ENCODE data around the gene IFI44. TPM values are rescaled to one million over a fixed set of nuclear protein-coding genes. Genes with fewer than 3 reads are reported as not detected.
A peak's percentile ranks its signal among the peaks of the same experiment; 100 is the strongest.

IFI44 gene
- total RNA-seq, 2 experiments from 2014 or later: 67.4 to 70.0 TPM

DNA sequence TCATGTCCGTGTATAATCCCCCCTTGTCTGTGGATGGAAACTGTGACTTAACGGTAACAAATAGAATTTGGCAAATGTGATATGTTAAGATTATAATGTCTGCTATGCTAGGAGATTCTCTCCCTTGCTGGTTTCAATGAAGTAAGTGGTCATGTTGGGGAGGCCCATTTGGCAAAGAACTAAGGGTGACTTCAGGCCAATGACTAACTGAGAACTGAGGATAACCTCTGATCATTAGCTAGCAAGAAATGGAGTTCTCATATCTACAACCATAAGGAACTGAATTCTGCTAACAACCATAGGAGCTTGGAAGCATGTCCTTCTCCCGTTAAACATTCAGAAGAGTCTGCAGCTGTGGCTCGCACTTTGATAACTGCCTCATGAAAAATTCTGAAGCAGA, 27.1 kb upstream of the IFI44 start:
- no peaks in the 10 kb centered on the region for H3K27me3 ChIP-seq (ENCODE audit: control insufficient read depth in 1 of 2, insufficient read depth in 2 of 2, low read length in 2 of 2)
- Mint-ChIP-seq H3K4me1 (ENCODE audit: low read depth) (peaks cover 89% of the 10 kb centered on the region), H3K9me3 (no peaks in the 10 kb centered on the region), H3K27me3 (no peaks in the 10 kb centered on the region), H3K4me3 (peak overlapping the region; percentile 81), H3K27ac (peak overlapping the region; percentile 83), H3K36me3 (ENCODE audit: low read depth) (peaks cover 10% of the 10 kb centered on the region)
- no peak overlapping the region for H3K27ac ChIP-seq (ENCODE audit: low read depth in 1 of 2, low read length in 2 of 2)
- H3K4me3 ChIP-seq (ENCODE audit: low read length): peak overlapping the region; percentile 24
- POLR2A ChIA-PET: interaction anchor here (0.6 to 4.7 kb wide), 6 partner anchors 17 to 479 kb away, joined by 3 to 29 read pairs (median 4); partner anchors contain the start of gene IFI44
- no peaks in the 10 kb centered on the region for H3K36me3 ChIP-seq (ENCODE audit: insufficient read depth, low read length)
- TF ChIP-seq, protein P1, sequence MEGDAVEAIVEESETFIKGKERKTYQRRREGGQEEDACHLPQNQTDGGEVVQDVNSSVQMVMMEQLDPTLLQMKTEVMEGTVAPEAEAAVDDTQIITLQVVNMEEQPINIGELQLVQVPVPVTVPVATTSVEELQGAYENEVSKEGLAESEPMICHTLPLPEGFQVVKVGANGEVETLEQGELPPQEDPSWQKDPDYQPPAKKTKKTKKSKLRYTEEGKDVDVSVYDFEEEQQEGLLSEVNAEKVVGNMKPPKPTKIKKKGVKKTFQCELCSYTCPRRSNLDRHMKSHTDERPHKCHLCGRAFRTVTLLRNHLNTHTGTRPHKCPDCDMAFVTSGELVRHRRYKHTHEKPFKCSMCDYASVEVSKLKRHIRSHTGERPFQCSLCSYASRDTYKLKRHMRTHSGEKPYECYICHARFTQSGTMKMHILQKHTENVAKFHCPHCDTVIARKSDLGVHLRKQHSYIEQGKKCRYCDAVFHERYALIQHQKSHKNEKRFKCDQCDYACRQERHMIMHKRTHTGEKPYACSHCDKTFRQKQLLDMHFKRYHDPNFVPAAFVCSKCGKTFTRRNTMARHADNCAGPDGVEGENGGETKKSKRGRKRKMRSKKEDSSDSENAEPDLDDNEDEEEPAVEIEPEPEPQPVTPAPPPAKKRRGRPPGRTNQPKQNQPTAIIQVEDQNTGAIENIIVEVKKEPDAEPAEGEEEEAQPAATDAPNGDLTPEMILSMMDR (IDR thresholded peaks at IDR 0.05): no peak
- H3K4me1 ChIP-seq (ENCODE audit: insufficient read depth, low read length): peaks cover 23% of the 10 kb centered on the region
- no peaks in the 10 kb centered on the region for H3K9me3 ChIP-seq (ENCODE audit: control insufficient read depth in 1 of 2, insufficient read depth in 1 of 2, low read length in 2 of 2)
- CTCF ChIA-PET: interaction anchor here (0.6 kb wide), 1 partner anchor 23 kb away, joined by 3 read pairs; no protein-coding TSS in a partner anchor
- intact Hi-C loops (cut with DNase I, micrococcal nuclease): no loop called here
- DNase-seq (peak in 1 of 14 experiments; percentile 6), ATAC-seq (ENCODE audit: poor library complexity) (no peak)

DNA sequence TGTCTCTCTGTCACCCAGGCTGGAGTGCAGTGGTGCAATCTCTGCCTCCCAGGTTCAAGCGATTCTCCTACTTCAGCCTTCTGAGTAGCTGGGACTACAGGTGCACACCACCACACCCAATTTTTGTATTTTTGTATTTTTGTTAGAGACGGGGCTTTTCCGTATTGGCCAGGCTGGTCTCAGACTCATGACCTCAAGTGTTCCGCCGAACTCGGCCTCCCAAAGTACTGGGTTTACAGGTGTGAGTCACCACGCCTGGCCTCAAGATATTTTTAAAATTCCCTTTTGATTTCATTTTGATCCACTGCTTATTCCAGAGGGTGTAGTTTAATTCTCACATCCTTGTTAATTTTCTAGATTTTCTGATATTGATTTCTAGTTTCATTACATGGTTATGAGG, 25.6 kb upstream of the IFI44 start:
- peak overlapping the region; percentile 79 for H3K4me3 Mint-ChIP-seq
- H3K27ac Mint-ChIP-seq: peak overlapping the region; percentile 83
- intact Hi-C loops (cut with DNase I, micrococcal nuclease): no loop called here

DNA sequence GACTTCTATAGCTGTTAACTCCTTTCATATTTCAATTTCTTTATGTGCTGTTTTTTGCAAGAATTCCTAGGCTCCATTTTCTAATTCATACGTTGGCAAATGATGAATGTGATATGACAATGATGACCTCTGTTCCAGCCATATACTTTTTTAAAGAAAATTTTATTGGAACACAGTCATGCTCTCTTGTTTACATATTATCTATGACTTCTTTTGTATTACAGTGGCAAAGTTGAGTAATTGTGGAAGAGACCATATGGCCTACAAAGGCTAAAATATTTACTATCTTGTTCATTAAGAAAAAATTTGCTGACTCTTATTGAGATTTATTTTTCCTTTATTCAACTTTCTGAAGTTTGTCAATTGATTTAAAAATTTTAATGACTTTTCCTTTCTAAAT, 22.3 kb upstream of the IFI44 start:
- Histone ChIP-seq H3K27me3 (ENCODE audit: control insufficient read depth in 1 of 2, insufficient read depth in 2 of 2, low read length in 2 of 2) (no peaks in the 10 kb centered on the region), H3K27ac (ENCODE audit: low read depth in 1 of 2, low read length in 2 of 2) (no peak overlapping the region), H3K4me3 (ENCODE audit: low read length) (no peak overlapping the region), H3K4me1 (ENCODE audit: insufficient read depth, low read length) (peaks cover 8% of the 10 kb centered on the region), H3K36me3 (ENCODE audit: insufficient read depth, low read length) (no peaks in the 10 kb centered on the region), H3K9me3 (ENCODE audit: control insufficient read depth in 1 of 2, insufficient read depth in 1 of 2, low read length in 2 of 2) (no peaks in the 10 kb centered on the region)
- no peak overlapping the region for H3K4me3 Mint-ChIP-seq
- DNase-seq (no peak), ATAC-seq (ENCODE audit: poor library complexity) (no peak)
- peaks cover 58% of the 10 kb centered on the region for H3K4me1 Mint-ChIP-seq (ENCODE audit: low read depth)
- no peaks in the 10 kb centered on the region for H3K9me3 Mint-ChIP-seq
- TF ChIP-seq, protein P1 (IDR thresholded peaks at IDR 0.05): no peak
- intact Hi-C loops (cut with DNase I, micrococcal nuclease): loop anchor here in 1 of 2 experiments (2.0 kb wide), 1 partner anchor 17 kb away; no protein-coding TSS in a partner anchor
- H3K27me3 Mint-ChIP-seq: no peaks in the 10 kb centered on the region
- ChIA-PET POLR2A (interaction anchor here (1.1 to 1.5 kb wide), 4 partner anchors 19 to 39 kb away, joined by 4 to 8 read pairs (median 4); partner anchors contain the start of gene IFI44), CTCF (interaction anchor here (0.7 to 2.4 kb wide), 2 partner anchors 10 to 43 kb away, joined by 3 to 14 read pairs; no protein-coding TSS in a partner anchor)
- H3K36me3 Mint-ChIP-seq (ENCODE audit: low read depth): peaks cover 22% of the 10 kb centered on the region
- peak overlapping the region; percentile 1 for H3K27ac Mint-ChIP-seq

More for the DNA sequence above, 25.6 kb upstream of the IFI44 start:
- no peaks in the 10 kb centered on the region for H3K27me3 ChIP-seq (ENCODE audit: control insufficient read depth in 1 of 2, insufficient read depth in 2 of 2, low read length in 2 of 2)
- DNase-seq (peak in 1 of 14 experiments; percentile 8), ATAC-seq (ENCODE audit: poor library complexity) (no peak)
- peaks cover 19% of the 10 kb centered on the region for H3K4me1 ChIP-seq (ENCODE audit: insufficient read depth, low read length)
- H3K4me3 ChIP-seq (ENCODE audit: low read length): no peak overlapping the region
- Mint-ChIP-seq H3K27me3 (no peaks in the 10 kb centered on the region), H3K9me3 (no peaks in the 10 kb centered on the region), H3K4me1 (ENCODE audit: low read depth) (peaks cover 85% of the 10 kb centered on the region), H3K36me3 (ENCODE audit: low read depth) (peaks cover 17% of the 10 kb centered on the region)
- TF ChIP-seq, protein P1 (IDR thresholded peaks at IDR 0.05): no peak
- H3K9me3 ChIP-seq (ENCODE audit: control insufficient read depth in 1 of 2, insufficient read depth in 1 of 2, low read length in 2 of 2): no peaks in the 10 kb centered on the region
- POLR2A ChIA-PET: interaction anchor here (4.7 kb wide), 1 partner anchor 21 kb away, joined by 28 read pairs; no protein-coding TSS in a partner anchor
- no peaks in the 10 kb centered on the region for H3K36me3 ChIP-seq (ENCODE audit: insufficient read depth, low read length)
- H3K27ac ChIP-seq (ENCODE audit: low read depth in 1 of 2, low read length in 2 of 2): no peak overlapping the region
- CTCF ChIA-PET: no interaction called here

Measured in CD4-positive, alpha-beta T cell (primary cell).